ENCODE measurements around the gene GHITM.
"Not testable (repeated sequence)": the region's sequence is repeated elsewhere in the genome, so short reads cannot be mapped to it uniquely, and the experiment has no call there.

The GHITM gene

DNA sequence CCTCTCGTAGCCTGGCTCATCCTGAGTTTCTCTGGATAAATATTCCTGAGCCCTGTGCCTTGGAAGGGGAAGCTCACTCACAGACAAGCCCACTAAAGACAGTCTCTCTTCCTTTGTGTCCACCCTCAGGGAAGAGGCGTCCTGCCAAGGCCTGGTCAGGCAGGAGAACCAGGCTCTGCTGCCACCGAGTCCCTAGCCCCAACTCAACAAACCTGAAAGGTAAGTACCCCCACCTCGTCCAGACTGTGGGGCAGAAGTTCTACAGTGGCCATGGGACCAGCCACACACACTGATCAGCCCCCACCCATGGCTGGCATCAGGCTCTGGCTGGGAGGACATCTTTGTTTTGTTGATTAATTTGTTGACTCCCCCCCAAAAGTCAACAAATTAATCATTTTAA, 37.0 kb downstream of the GHITM start:
- WGBS (ENCODE audit: insufficient coverage): 98% methylated on average over 3 of the region's 4 CpGs

GRCh38 chr10:84176836-84177474, 37.6 kb downstream of the GHITM start:
- peaks cover 0 to 3% (median 0%) of the 10 kb centered on the region in 5 experiments for H3K9me3 ChIP-seq (ENCODE audit: control extremely low read depth in 1 of 5, control insufficient read depth in 4 of 5, insufficient read depth in 2 of 5, low read depth in 1 of 5, low read length in 4 of 5)
- H3K27ac ChIP-seq (ENCODE audit: insufficient read depth in 1 of 2, low read depth in 1 of 2, low read length in 2 of 2, poor library complexity in 1 of 2, severe bottlenecking in 2 of 2): no peak overlapping the region
- WGBS (ENCODE audit: insufficient coverage): 100% methylated on average over 4 of the region's 4 CpGs
- no peak for DNase-seq
- peaks cover 0 to 16% (median 11%) of the 10 kb centered on the region in 4 experiments for H3K4me1 ChIP-seq (ENCODE audit: control extremely low read depth in 1 of 4, control insufficient read depth in 4 of 4, insufficient read depth in 4 of 4, low read length in 3 of 4)
- POLR2A ChIA-PET: interaction anchor here (0.5 kb wide), 1 partner anchor 11 kb away, joined by 3 read pairs; no protein-coding TSS in a partner anchor
- H3K4me3 ChIP-seq (ENCODE audit: control insufficient read depth in 1 of 7, extremely low read depth in 1 of 7, insufficient read depth in 4 of 7, low read depth in 2 of 7, low read length in 6 of 7): no peak overlapping the region
- H3K27me3 ChIP-seq (replicated peaks in 2 of 5; ENCODE audit: control insufficient read depth in 4 of 5, insufficient read depth in 5 of 5, low read length in 4 of 5): peaks cover 0 to 2% (median 0%) of the 10 kb centered on the region in 5 experiments
- no peaks in the 10 kb centered on the region for H3K36me3 ChIP-seq (ENCODE audit: control insufficient read depth in 4 of 4, insufficient read depth in 4 of 4, low read length in 3 of 4)
- CTCF ChIA-PET: interaction anchor here (1.0 to 2.2 kb wide), 3 partner anchors 18 to 29 kb away, joined by 3 to 8 read pairs (median 6); no protein-coding TSS in a partner anchor

More for the DNA sequence above, 37.0 kb downstream of the GHITM start:
- Histone ChIP-seq H3K36me3 (ENCODE audit: control insufficient read depth in 4 of 4, insufficient read depth in 4 of 4, low read length in 3 of 4) (no peaks in the 10 kb centered on the region), H3K9me3 (ENCODE audit: control extremely low read depth in 1 of 5, control insufficient read depth in 4 of 5, insufficient read depth in 2 of 5, low read depth in 1 of 5, low read length in 4 of 5) (no peaks in the 10 kb centered on the region), H3K27ac (ENCODE audit: insufficient read depth in 1 of 2, low read depth in 1 of 2, low read length in 2 of 2, poor library complexity in 1 of 2, severe bottlenecking in 2 of 2) (no peak overlapping the region), H3K4me3 (ENCODE audit: control insufficient read depth in 1 of 7, extremely low read depth in 1 of 7, insufficient read depth in 4 of 7, low read depth in 2 of 7, low read length in 6 of 7) (no peak overlapping the region), H3K4me1 (ENCODE audit: control extremely low read depth in 1 of 4, control insufficient read depth in 4 of 4, insufficient read depth in 4 of 4, low read length in 3 of 4) (peaks cover 0 to 16% (median 11%) of the 10 kb centered on the region in 4 experiments), H3K27me3 (replicated peaks in 2 of 5; ENCODE audit: control insufficient read depth in 4 of 5, insufficient read depth in 5 of 5, low read length in 4 of 5) (no peaks in the 10 kb centered on the region)
- CTCF ChIA-PET: interaction anchor here (1.8 to 2.2 kb wide), 2 partner anchors 17 to 29 kb away, joined by 6 to 8 read pairs; no protein-coding TSS in a partner anchor
- DNase-seq: no peak
- POLR2A ChIA-PET: interaction anchor here (0.5 kb wide), 1 partner anchor 10 kb away, joined by 3 read pairs; no protein-coding TSS in a partner anchor

DNA sequence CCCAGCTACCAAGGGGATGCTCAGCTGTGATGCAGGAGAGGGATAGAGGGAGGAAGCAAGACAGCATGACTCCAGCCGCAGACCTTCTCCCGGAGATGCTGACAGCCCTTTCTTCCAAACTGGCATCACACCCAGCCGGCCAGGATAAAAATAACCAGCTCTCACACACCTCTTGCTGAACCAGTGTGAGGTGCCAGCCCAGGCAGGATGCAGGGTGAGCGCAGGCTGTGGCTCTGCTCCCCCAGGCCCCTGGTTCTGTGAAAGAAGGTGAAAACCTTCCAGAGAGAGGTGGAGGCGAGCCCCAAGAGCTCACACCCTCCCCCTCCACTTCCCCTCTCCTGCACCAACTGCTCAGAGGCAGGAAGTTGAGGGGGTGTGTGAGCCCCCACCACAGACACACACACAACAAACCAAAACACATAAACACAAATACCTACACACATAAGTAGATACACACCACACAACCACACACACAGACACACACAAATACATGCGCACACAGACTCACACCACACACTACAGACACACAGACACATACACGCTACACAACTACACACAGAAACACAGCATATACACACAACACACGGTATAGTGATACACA, 38.3 kb downstream of the GHITM start:
- no peaks in the 10 kb centered on the region for H3K36me3 ChIP-seq (ENCODE audit: control insufficient read depth in 4 of 4, insufficient read depth in 4 of 4, low read length in 3 of 4)
- peak; percentile 31 to 88 (median 79) for DNase-seq
- CTCF ChIA-PET: interaction anchor here (1.0 to 2.2 kb wide), 3 partner anchors 18 to 30 kb away, joined by 3 to 8 read pairs (median 6); no protein-coding TSS in a partner anchor
- no peak overlapping the region for H3K27ac ChIP-seq (ENCODE audit: insufficient read depth in 1 of 2, low read depth in 1 of 2, low read length in 2 of 2, poor library complexity in 1 of 2, severe bottlenecking in 2 of 2)
- H3K4me3 ChIP-seq (ENCODE audit: control insufficient read depth in 1 of 7, extremely low read depth in 1 of 7, insufficient read depth in 4 of 7, low read depth in 2 of 7, low read length in 6 of 7): peak overlapping the region in 1 of 7 experiments; percentile 11
- POLR2A ChIA-PET: no interaction called here
- H3K9me3 ChIP-seq (ENCODE audit: control extremely low read depth in 1 of 5, control insufficient read depth in 4 of 5, insufficient read depth in 2 of 5, low read depth in 1 of 5, low read length in 4 of 5): peaks cover 0 to 3% (median 0%) of the 10 kb centered on the region in 5 experiments
- H3K27me3 ChIP-seq (replicated peaks in 2 of 5; ENCODE audit: control insufficient read depth in 4 of 5, insufficient read depth in 5 of 5, low read length in 4 of 5): peaks cover 0 to 2% (median 0%) of the 10 kb centered on the region in 5 experiments
- WGBS (ENCODE audit: insufficient coverage): 67% methylated on average over 4 of the region's 8 CpGs
- H3K4me1 ChIP-seq (ENCODE audit: control extremely low read depth in 1 of 4, control insufficient read depth in 4 of 4, insufficient read depth in 4 of 4, low read length in 3 of 4): peaks cover 0 to 16% (median 11%) of the 10 kb centered on the region in 4 experiments

DNA sequence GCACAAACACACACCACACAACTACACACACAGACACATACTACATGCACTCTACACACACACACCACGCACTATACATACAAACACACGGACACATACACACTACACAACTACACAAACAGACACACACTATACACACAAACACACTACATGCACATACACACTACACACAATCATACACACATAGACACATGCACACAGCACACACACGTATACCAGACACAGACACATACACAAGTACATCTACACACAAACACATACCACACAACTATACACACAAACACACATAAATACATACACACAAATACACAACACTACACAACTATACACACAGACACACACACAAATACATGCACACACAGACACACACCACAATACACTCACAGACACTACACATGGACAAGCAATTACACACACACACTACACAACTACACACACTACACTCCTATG, 38.9 kb downstream of the GHITM start:
- Histone ChIP-seq H3K4me3 (ENCODE audit: control insufficient read depth in 1 of 7, extremely low read depth in 1 of 7, insufficient read depth in 4 of 7, low read depth in 2 of 7, low read length in 6 of 7) (no peak overlapping the region), H3K27ac (ENCODE audit: insufficient read depth in 1 of 2, low read depth in 1 of 2, low read length in 2 of 2, poor library complexity in 1 of 2, severe bottlenecking in 2 of 2) (no peak overlapping the region), H3K9me3 (ENCODE audit: control extremely low read depth in 1 of 5, control insufficient read depth in 4 of 5, insufficient read depth in 2 of 5, low read depth in 1 of 5, low read length in 4 of 5) (peaks cover 0 to 3% (median 0%) of the 10 kb centered on the region in 5 experiments), H3K36me3 (ENCODE audit: control insufficient read depth in 4 of 4, insufficient read depth in 4 of 4, low read length in 3 of 4) (no peaks in the 10 kb centered on the region), H3K27me3 (replicated peaks in 2 of 5; ENCODE audit: control insufficient read depth in 4 of 5, insufficient read depth in 5 of 5, low read length in 4 of 5) (peaks cover 0 to 2% (median 0%) of the 10 kb centered on the region in 5 experiments), H3K4me1 (ENCODE audit: control extremely low read depth in 1 of 4, control insufficient read depth in 4 of 4, insufficient read depth in 4 of 4, low read length in 3 of 4) (peaks cover 0 to 16% (median 11%) of the 10 kb centered on the region in 4 experiments)
- 100% methylated on average over 3 of the region's 3 CpGs for WGBS (ENCODE audit: insufficient coverage)
- DNase-seq: peak in 2 of 3 donors; percentile 36 to 74
- ChIA-PET POLR2A (no interaction called here), CTCF (interaction anchor here (1.0 to 2.2 kb wide), 3 partner anchors 19 to 31 kb away, joined by 3 to 8 read pairs (median 6); no protein-coding TSS in a partner anchor)

GRCh38 chr10:84179059-84179710, 39.9 kb downstream of the GHITM start:
- CTCF ChIA-PET: no interaction called here
- Histone ChIP-seq H3K9me3 (ENCODE audit: control extremely low read depth in 1 of 5, control insufficient read depth in 4 of 5, insufficient read depth in 2 of 5, low read depth in 1 of 5, low read length in 4 of 5) (peaks cover 0 to 3% (median 0%) of the 10 kb centered on the region in 5 experiments), H3K27ac (ENCODE audit: insufficient read depth in 1 of 2, low read depth in 1 of 2, low read length in 2 of 2, poor library complexity in 1 of 2, severe bottlenecking in 2 of 2) (no peak overlapping the region), H3K4me1 (ENCODE audit: control extremely low read depth in 1 of 4, control insufficient read depth in 4 of 4, insufficient read depth in 4 of 4, low read length in 3 of 4) (peaks cover 0 to 16% (median 11%) of the 10 kb centered on the region in 4 experiments), H3K36me3 (ENCODE audit: control insufficient read depth in 4 of 4, insufficient read depth in 4 of 4, low read length in 3 of 4) (no peaks in the 10 kb centered on the region), H3K27me3 (replicated peaks in 2 of 5; ENCODE audit: control insufficient read depth in 4 of 5, insufficient read depth in 5 of 5, low read length in 4 of 5) (peaks cover 0 to 2% (median 0%) of the 10 kb centered on the region in 5 experiments), H3K4me3 (ENCODE audit: control insufficient read depth in 1 of 7, extremely low read depth in 1 of 7, insufficient read depth in 4 of 7, low read depth in 2 of 7, low read length in 6 of 7) (no peak overlapping the region)
- POLR2A ChIA-PET: no interaction called here
- 94% methylated on average over 9 of the region's 12 CpGs for WGBS (ENCODE audit: insufficient coverage)
- peak in 2 of 3 donors; percentile 58 to 62 for DNase-seq

DNA sequence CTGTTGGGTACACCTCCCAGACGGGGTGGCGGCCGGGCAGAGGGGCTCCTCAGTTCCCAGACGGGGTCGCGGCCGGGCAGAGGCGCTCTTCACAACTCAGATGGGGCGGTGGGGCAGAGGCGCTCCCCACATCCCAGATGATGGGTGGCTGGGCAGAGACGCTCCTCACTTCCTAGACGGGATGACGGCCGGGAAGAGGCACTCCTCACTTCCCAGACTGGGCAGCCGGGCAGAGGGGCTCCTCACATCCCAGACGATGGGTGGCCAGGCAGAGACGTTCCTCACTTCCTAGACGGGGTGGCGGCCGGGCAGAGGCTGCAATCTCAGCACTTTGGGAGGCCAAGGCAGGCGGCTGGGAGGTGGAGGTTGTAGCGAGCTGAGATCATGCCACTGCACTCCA, 41.1 kb downstream of the GHITM start:
- CTCF ChIA-PET, POLR2A ChIA-PET: not testable (repeated sequence)
- WGBS (ENCODE audit: insufficient coverage): 100% methylated on average over 2 of the region's 22 CpGs

More for the DNA sequence above, 41.1 kb downstream of the GHITM start:
- H3K27me3 ChIP-seq (replicated peaks in 2 of 5; ENCODE audit: control insufficient read depth in 4 of 5, insufficient read depth in 5 of 5, low read length in 4 of 5); H3K4me3 ChIP-seq (ENCODE audit: control insufficient read depth in 1 of 7, extremely low read depth in 1 of 7, insufficient read depth in 4 of 7, low read depth in 2 of 7, low read length in 6 of 7); H3K36me3 ChIP-seq (ENCODE audit: control insufficient read depth in 4 of 4, insufficient read depth in 4 of 4, low read length in 3 of 4); DNase-seq; H3K27ac ChIP-seq (ENCODE audit: insufficient read depth in 1 of 2, low read depth in 1 of 2, low read length in 2 of 2, poor library complexity in 1 of 2, severe bottlenecking in 2 of 2); H3K9me3 ChIP-seq (ENCODE audit: control extremely low read depth in 1 of 5, control insufficient read depth in 4 of 5, insufficient read depth in 2 of 5, low read depth in 1 of 5, low read length in 4 of 5): not testable (repeated sequence)
- peaks cover 0 to 16% (median 11%) of the 10 kb centered on the region in 4 experiments for H3K4me1 ChIP-seq (ENCODE audit: control extremely low read depth in 1 of 4, control insufficient read depth in 4 of 4, insufficient read depth in 4 of 4, low read length in 3 of 4)
